ENCODE measurements around the gene GTF2F2. TPM values are rescaled to one million over a fixed set of nuclear protein-coding genes. Genes with fewer than 3 reads are reported as not detected.

Gene GTF2F2
- total RNA-seq, 1 experiment from 2014 or later, result 21.7 TPM

GRCh38 chr13:45180303-45180702, 60.0 kb downstream of the GTF2F2 start:
- ChIA-PET POLR2A (interaction anchor here (0.7 kb wide), 1 partner anchor 38 kb away, joined by 3 read pairs; no protein-coding TSS in a partner anchor), CTCF (no interaction called here)
- no peak overlapping the region for H3K27ac ChIP-seq (ENCODE audit: low read length)
- H3K9me3 ChIP-seq (ENCODE audit: control insufficient read depth, insufficient read depth, low read depth, low read length), result no peaks in the 10 kb centered on the region
- no peak overlapping the region for H3K4me3 ChIP-seq (ENCODE audit: low read depth in 2 of 2, low read length in 2 of 2)
- TF ChIP-seq SIN3A (IDR thresholded peaks at IDR 0.05; ENCODE audit: borderline replicate concordance, insufficient read depth, low read depth, low read length), result no peak
- TF ChIP-seq, protein P1, sequence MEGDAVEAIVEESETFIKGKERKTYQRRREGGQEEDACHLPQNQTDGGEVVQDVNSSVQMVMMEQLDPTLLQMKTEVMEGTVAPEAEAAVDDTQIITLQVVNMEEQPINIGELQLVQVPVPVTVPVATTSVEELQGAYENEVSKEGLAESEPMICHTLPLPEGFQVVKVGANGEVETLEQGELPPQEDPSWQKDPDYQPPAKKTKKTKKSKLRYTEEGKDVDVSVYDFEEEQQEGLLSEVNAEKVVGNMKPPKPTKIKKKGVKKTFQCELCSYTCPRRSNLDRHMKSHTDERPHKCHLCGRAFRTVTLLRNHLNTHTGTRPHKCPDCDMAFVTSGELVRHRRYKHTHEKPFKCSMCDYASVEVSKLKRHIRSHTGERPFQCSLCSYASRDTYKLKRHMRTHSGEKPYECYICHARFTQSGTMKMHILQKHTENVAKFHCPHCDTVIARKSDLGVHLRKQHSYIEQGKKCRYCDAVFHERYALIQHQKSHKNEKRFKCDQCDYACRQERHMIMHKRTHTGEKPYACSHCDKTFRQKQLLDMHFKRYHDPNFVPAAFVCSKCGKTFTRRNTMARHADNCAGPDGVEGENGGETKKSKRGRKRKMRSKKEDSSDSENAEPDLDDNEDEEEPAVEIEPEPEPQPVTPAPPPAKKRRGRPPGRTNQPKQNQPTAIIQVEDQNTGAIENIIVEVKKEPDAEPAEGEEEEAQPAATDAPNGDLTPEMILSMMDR (IDR thresholded peaks at IDR 0.05), result no peak
- TF ChIP-seq REST (IDR thresholded peaks at IDR 0.05; ENCODE audit: insufficient read depth in 1 of 2, low read depth in 2 of 2, low read length in 1 of 2), result no peak
- no peak for TF ChIP-seq POLR2AphosphoS5 (IDR thresholded peaks at IDR 0.05; ENCODE audit: low read depth, low read length)
- no peak for TF ChIP-seq TCF7L2 (IDR thresholded peaks at IDR 0.05; ENCODE audit: low read depth, low read length)
- intact Hi-C loops (cut with micrococcal nuclease; ENCODE audit: unreplicated experiment), result no loop called here
- no peaks in the 10 kb centered on the region for H3K36me3 ChIP-seq (ENCODE audit: control insufficient read depth, insufficient read depth, low read length)
- ATAC-seq, result no peak
- in situ Hi-C loops (cut with HindIII; ENCODE audit: low pct_unique_long_range_greater_than_20kb, low sequenced_read_pairs), result no loop called here
- no peaks in the 10 kb centered on the region for H3K27me3 ChIP-seq (ENCODE audit: control insufficient read depth, insufficient read depth, low read length)
- DNase-seq (ENCODE audit: low read depth, low spot score), result no peak
- H3K4me1 ChIP-seq (ENCODE audit: control insufficient read depth, insufficient read depth, low read length), result peaks cover 6% of the 10 kb centered on the region
- BruUV-seq (replicated peaks), result no TSS peak

GRCh38 chr13:45180713-45181601, 60.6 kb downstream of the GTF2F2 start:
- peaks cover 6% of the 10 kb centered on the region for H3K4me1 ChIP-seq (ENCODE audit: control insufficient read depth, insufficient read depth, low read length)
- no peaks in the 10 kb centered on the region for H3K36me3 ChIP-seq (ENCODE audit: control insufficient read depth, insufficient read depth, low read length)
- H3K4me3 ChIP-seq (ENCODE audit: low read depth in 2 of 2, low read length in 2 of 2), result no peak overlapping the region
- TF ChIP-seq SIN3A (IDR thresholded peaks at IDR 0.05; ENCODE audit: borderline replicate concordance, insufficient read depth, low read depth, low read length), result no peak
- no peak for TF ChIP-seq REST (IDR thresholded peaks at IDR 0.05; ENCODE audit: insufficient read depth in 1 of 2, low read depth in 2 of 2, low read length in 1 of 2)
- TF ChIP-seq TCF7L2 (IDR thresholded peaks at IDR 0.05; ENCODE audit: low read depth, low read length), result no peak
- TF ChIP-seq POLR2AphosphoS5 (IDR thresholded peaks at IDR 0.05; ENCODE audit: low read depth, low read length), result no peak
- TF ChIP-seq, protein P1 (IDR thresholded peaks at IDR 0.05), result no peak
- in situ Hi-C loops (cut with HindIII; ENCODE audit: low pct_unique_long_range_greater_than_20kb, low sequenced_read_pairs), result no loop called here
- ATAC-seq (no peak), DNase-seq (ENCODE audit: low read depth, low spot score) (no peak)
- H3K27me3 ChIP-seq (ENCODE audit: control insufficient read depth, insufficient read depth, low read length), result no peaks in the 10 kb centered on the region
- H3K27ac ChIP-seq (ENCODE audit: low read length), result no peak overlapping the region
- H3K9me3 ChIP-seq (ENCODE audit: control insufficient read depth, insufficient read depth, low read depth, low read length), result no peaks in the 10 kb centered on the region
- ChIA-PET POLR2A (interaction anchor here (0.6 kb wide), 1 partner anchor 49 kb away, joined by 5 read pairs; no protein-coding TSS in a partner anchor), CTCF (interaction anchor here (0.7 kb wide), 1 partner anchor 19 kb away, joined by 4 read pairs; no protein-coding TSS in a partner anchor)
- BruUV-seq (replicated peaks), result no TSS peak
- intact Hi-C loops (cut with micrococcal nuclease; ENCODE audit: unreplicated experiment), result no loop called here

Measured in Panc1 (cell line).